ENCODE results near the gene NKX6-1. TPM values are rescaled to one million over a fixed set of nuclear protein-coding genes. Genes with fewer than 3 reads are reported as not detected.

The NKX6-1 gene
- total RNA-seq, 2 experiments from 2014 or later: not detected

GRCh38 chr4:84503495-84504437, 4.7 kb upstream of the NKX6-1 start:
- H3K27ac Mint-ChIP-seq: no peak overlapping the region
- no peaks in the 10 kb centered on the region for H3K9me3 Mint-ChIP-seq
- peaks cover 10% of the 10 kb centered on the region for H3K36me3 Mint-ChIP-seq (ENCODE audit: low read depth)
- H3K4me3 Mint-ChIP-seq: no peak overlapping the region
- H3K4me1 Mint-ChIP-seq (ENCODE audit: low read depth): peaks cover 3% of the 10 kb centered on the region
- DNase-seq (peak; percentile 43), ATAC-seq (peak; percentile 65)
- ChIA-PET POLR2A (no interaction called here), CTCF (interaction anchor here (0.6 to 1.0 kb wide), 4 partner anchors 13 to 858 kb away, joined by 3 to 10 read pairs (median 4); no protein-coding TSS in a partner anchor)
- peak; percentile 66 for TF ChIP-seq CTCF (IDR thresholded peaks at IDR 0.05)
- intact Hi-C loops (cut with micrococcal nuclease): no loop called here
- H3K27me3 Mint-ChIP-seq: peaks cover 67% of the 10 kb centered on the region

DNA sequence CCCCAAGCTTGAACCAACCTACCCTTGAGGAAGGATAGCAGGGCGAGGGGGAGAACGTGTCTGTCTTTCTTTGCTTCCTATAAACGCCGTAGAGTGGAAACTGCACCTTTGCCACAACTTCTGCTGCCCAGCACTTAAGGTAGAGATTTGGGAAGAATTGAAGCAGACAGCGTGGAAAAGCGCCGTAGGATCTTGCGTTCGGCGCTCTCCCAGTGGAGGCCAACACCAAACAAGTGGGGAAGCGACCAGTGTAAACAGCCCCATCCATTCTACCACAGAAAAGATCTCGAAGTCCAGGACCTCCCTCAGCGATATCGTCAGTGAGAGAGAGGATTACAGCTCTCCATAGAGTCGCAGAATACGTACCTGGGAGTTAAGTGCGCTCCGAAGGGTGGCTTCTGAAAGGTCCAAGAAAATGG, 3.9 kb upstream of the NKX6-1 start:
- POLR2A ChIA-PET: no interaction called here
- TF ChIP-seq CTCF (IDR thresholded peaks at IDR 0.05): no peak
- CTCF ChIA-PET: interaction anchor here (0.5 to 2.0 kb wide), 4 partner anchors 12 to 458 kb away, joined by 3 to 7 read pairs (median 4); no protein-coding TSS in a partner anchor
- H3K27ac Mint-ChIP-seq: no peak overlapping the region
- H3K36me3 Mint-ChIP-seq (ENCODE audit: low read depth): peaks cover 10% of the 10 kb centered on the region
- intact Hi-C loops (cut with micrococcal nuclease): no loop called here
- DNase-seq: no peak
- H3K4me3 Mint-ChIP-seq: no peak overlapping the region
- H3K27me3 Mint-ChIP-seq: peaks cover 67% of the 10 kb centered on the region
- H3K9me3 Mint-ChIP-seq: no peaks in the 10 kb centered on the region
- peaks cover 7% of the 10 kb centered on the region for H3K4me1 Mint-ChIP-seq (ENCODE audit: low read depth)
- no peak for ATAC-seq

GRCh38 chr4:84502333-84502954, 3.4 kb upstream of the NKX6-1 start:
- Mint-ChIP-seq H3K9me3 (no peaks in the 10 kb centered on the region), H3K4me1 (ENCODE audit: low read depth) (peaks cover 7% of the 10 kb centered on the region), H3K27me3 (peaks cover 64% of the 10 kb centered on the region), H3K27ac (no peak overlapping the region), H3K4me3 (no peak overlapping the region), H3K36me3 (ENCODE audit: low read depth) (peaks cover 10% of the 10 kb centered on the region)
- CTCF ChIA-PET: interaction anchor here (0.5 to 2.0 kb wide), 4 partner anchors 11 to 459 kb away, joined by 3 to 7 read pairs (median 4); no protein-coding TSS in a partner anchor
- DNase-seq (no peak), ATAC-seq (no peak)
- intact Hi-C loops (cut with micrococcal nuclease): no loop called here
- POLR2A ChIA-PET: no interaction called here
- no peak for TF ChIP-seq CTCF (IDR thresholded peaks at IDR 0.05)

GRCh38 chr4:84501721-84502267, 2.7 kb upstream of the NKX6-1 start:
- Mint-ChIP-seq H3K27me3 (peaks cover 70% of the 10 kb centered on the region), H3K27ac (no peak overlapping the region), H3K9me3 (no peaks in the 10 kb centered on the region), H3K36me3 (ENCODE audit: low read depth) (peaks cover 11% of the 10 kb centered on the region), H3K4me3 (no peak overlapping the region), H3K4me1 (ENCODE audit: low read depth) (peaks cover 13% of the 10 kb centered on the region)
- no peak for TF ChIP-seq CTCF (IDR thresholded peaks at IDR 0.05)
- ChIA-PET CTCF (interaction anchor here (0.9 to 2.0 kb wide), 3 partner anchors 10 to 31 kb away, joined by 3 to 7 read pairs (median 4); no protein-coding TSS in a partner anchor), POLR2A (no interaction called here)
- no peak for DNase-seq
- no peak for ATAC-seq
- intact Hi-C loops (cut with micrococcal nuclease): no loop called here

All from activated CD8-positive, alpha-beta T cell treated with anti-CD3 and anti-CD28 coated beads for 36 hours (primary cell).